GM19043 (cell line): Measurements from ENCODE around the gene ATOH7.
"Not testable (repeated sequence)": the region's sequence is repeated elsewhere in the genome, so short reads cannot be mapped to it uniquely, and the experiment has no call there.

Source experiments
- ATAC-seq: cut with Tn5 transposase; IDR thresholded peaks from one replicate; pipeline ENCODE4 v1.9.1; 2021; ENCODE audit warnings: low read depth; ENCODE audit not compliant: unreplicated experiment

ATOH7 gene

DNA sequence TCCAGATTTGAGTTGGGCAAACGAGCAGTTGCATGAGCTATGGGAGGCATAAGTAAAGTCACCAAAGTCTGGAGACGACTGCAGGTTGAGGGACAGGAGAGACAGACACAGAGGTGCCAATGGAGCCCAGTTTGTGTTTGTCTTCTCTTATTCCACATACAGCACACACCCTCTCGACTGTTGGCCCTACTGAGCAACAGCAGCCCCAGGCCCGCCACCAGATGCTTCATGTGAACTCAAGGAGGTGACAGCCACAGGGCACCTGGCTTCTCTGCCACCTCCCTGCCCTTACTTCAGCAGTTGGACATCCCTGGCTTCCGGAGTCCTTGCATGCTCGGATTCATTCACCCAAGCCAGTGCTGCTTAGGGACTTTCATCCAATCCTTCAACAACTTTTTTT, 6.5 kb upstream of the ATOH7 start:
- no peak for ATAC-seq

DNA sequence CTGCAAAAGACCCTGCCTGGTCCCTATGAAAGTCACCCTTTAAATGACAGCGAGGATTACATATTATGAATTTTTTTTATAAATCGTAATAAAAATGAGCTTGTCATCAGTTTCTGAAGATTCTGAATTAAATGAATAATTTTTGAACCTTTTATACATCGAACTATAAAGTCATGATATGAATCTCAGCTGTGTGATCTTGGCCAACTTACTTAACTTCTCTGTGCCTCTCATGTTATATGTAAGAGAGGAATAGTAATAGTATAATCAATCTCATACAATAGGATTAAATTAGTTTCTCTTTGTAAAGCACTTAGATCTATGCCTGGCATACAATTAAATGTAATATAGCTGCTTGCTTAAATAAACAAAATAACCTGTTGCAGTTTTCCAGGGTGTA, 5.3 kb upstream of the ATOH7 start:
- no peak for ATAC-seq

DNA sequence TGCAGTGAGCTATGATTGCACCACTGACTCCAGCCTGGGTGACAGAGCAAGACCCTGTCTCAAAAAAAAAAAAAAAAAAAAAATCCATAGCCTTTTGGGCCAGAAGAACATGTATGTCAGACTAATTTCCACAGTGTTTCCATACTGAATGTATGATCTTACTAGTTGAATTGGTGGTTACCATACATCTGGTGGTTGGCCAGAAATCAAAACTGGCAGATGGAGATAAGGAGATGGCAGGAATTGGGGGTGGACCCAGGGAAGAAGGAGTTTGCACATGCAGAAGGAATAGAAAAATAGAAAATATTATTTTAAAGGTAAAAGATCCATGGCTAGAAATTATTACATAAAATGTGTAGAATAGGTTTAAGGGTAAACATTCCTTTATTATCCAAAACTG, 3.7 kb upstream of the ATOH7 start:
- no peak for ATAC-seq

DNA sequence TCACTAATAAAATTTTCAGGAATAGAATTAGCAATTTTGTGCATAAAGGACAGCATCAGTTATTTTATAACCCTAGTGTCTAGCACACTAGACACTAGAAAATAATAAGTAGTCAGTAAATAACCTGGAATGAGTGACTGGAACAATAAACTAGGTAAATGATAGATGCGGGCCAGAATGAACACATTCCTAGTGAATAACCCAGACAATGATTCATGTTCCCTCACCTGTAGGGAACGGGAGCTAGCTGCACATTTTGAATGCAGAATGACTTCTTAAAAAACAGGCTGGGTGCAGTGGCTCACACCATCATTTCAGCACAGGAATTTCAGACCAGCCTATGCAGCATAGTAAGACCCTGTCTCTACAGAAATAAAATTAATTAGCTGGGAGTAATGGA, 3.2 kb upstream of the ATOH7 start:
- ATAC-seq = no peak

DNA sequence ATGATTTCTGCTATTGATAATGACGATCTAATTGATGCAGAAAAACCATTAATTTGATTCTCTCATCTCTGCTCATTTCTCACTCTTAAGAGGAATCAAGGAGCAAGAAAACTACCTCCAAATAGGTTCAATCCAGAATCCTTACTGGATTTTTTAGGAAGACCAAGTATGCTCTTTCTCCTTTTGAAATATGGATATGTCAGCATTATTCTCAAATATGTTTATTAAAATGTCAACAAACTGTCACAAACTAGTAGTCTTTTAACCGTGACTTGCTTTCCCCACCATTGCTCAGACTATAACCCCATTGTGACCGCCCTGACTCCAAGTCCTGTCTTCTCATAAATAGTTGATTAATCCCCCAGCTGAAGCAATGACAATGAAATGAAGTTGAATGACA, 1.1 kb upstream of the ATOH7 start:
- ATAC-seq = no peak

DNA sequence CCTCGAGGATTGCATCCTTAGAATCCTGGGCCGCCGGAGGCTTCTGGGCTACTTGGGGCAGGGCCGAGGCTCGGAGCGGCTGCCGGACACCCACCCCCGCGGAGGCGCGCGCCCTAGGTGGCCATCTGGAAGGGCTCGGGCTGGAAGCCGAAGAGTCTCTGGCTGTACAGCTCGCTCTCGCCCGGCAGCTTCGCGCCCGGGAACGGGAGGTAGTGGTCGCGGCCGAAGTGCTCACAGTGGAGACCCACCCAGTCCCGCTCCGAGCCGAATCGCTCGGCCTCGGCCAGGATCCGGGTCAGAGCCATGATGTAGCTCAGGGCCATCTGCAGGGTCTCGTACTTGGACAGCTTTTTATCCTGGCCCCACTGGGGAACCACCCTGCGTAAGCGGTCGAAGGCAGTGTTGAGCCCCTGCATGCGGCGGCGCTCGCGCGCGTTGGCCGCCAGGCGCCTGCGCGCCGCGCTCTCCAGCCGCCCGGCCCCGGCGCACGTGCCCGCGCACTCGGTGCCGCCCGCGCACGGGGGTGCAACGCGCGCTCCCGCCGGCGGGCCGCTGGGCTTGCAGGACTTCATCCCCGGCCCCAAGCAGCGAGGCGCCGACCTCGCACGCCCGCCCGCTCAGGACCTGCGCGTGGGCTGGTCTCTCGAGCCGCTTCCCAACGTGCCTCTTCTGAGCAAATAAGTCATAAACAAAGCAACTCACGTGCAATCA, 652 bp downstream of the ATOH7 start:
- peak; percentile 91 for ATAC-seq

DNA sequence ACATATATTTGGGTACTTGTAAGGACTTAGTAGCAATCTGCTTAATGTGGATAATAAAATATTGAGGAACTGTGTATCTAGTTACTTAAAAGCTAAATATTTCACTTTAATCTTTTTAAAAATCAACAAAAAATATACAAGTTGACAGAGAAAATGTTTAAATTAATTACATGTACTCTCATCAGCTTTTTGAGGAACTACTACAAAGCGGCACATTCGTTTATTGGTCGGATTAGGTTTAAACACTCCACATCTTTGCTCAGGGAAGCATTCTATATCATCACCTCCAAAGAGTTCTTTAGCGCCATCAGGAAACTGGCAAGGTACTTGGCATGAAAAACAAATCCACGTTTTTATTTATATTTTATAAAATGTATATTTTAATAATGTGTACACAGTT, 1.6 kb downstream of the ATOH7 start:
- ATAC-seq = no peak

DNA sequence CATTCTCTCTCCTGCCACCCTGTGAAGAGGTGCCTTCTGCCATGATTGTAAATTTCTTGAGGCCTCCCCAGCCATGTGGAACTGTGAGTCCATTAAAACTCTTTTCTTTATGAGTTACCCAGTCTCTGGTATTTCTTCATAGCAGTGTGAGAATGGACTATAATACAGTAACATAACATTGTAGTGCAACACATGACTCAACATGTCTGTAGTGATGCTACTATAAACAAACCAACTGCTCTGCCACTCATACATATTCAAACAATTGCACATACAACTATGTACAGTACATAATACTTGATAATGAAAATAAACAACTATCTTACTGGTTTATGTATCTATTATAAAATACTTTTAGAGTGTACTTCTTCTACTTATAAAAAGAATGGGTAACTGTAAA, 7.1 kb downstream of the ATOH7 start:
- no peak for ATAC-seq

DNA sequence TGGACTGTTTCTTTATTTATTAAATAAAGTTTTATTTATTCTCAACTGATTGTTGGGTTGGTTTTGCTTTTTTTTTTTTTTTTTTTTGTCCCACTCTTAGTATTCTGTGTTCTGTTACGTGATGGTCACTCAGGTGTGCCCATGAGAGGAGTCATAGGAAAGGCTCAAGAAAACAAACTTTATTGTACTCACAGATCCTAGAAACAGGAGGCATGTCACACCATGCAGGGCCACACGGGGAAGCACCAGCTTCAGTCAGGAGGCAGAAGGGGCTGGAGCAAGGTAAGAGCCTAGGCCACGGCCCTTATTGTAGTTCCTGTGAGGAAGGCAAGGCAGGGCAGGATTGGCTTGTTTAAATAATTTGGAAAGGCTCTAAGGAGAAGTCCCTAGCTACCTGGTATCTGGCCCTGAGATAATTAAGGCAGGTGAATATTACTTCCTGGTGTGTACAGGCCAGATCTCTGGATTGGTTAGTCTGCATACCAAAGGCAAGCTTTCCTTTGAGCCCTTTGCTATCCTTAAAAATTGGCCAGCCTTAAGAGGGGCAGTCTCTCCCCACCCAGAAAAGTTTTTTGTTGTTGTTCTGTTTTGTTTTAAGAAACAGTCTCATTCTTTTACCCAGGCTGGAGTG, 8.3 kb downstream of the ATOH7 start:
- no peak for ATAC-seq

DNA sequence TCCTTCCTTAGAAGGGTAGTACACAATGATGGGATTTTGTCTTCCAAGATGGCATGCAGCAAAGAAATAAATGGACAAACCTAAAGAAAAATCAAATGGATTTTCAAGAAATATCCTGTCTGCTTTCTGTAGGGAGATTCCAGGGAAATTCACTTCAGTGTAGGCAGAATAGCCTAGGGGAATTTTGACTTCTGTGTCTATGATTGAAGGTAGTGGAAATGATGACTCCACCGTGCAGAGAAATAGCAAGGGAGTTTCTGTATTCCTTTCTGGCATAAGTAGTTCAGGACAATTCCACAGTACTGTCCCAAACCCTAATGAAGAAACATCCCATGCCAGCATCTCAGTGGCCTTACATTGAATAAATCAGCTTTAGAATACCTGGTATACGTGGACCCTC, 9.5 kb downstream of the ATOH7 start:
- no peak for ATAC-seq

DNA sequence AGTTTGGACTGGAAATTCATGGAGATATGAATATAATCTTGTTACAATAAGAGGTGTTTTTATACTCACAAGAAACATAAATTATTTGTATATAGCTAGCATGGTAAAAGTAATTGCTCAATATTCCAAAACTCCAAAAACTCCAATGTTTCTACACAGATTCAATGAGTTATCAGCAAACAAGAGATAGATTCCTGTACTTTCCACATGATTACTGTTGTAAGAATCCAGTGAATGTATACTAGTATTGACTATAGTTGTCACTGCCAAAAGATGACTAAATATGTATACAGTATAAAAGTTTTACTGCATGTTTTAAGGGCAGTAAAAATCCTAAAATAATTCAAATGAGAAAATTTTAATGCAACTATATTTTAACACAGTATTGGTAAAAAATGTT, 10.7 kb downstream of the ATOH7 start:
- ATAC-seq = no peak

DNA sequence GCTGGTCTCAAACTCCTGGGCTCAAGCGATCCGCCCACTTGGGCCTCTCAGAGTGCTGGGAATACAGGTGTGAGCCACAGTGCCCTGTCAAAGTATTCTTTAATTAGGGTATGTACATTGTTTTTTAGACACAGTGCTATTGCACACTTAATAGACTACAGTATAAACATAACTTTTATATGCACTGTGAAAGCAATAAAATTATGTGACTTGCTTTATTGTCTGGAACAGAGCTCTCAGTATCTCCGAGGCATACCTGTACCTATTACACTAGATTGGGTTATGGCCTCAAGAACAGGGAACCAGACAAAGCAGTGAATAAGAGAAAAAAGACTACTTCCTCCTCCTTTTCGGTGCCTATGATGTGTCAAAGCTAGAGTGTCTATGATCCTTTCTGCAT, 13.1 kb downstream of the ATOH7 start:
- no peak for ATAC-seq

DNA sequence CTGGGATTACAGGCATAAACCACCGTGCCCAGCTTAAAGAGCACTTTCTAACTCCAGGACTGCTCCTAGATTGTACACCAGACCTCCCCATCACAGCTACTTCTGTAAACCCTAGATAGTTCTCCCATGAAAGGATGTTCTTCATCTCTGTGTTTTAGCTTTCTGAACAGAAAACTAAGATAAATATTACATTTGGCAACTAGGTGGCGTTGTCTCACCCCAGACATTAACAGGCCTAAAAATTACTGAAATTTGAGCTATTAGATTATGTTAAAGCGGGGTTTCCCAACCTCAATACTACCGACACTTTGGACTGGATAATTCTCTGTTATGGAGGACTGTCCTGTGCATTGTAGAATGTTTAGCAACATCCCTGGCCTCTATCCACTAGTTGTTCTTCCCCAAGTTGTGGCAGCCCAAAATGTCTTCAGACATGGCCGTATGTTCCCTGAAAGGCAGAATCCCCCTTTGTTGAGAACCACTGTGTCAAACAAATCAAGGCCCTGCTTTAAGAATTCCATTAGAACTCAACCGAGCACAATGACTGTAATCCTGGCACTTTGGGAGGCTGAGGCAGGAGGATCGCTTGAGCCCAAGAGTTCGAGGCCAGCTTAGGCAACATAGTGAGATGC, 19.1 kb downstream of the ATOH7 start:
- ATAC-seq = no peak

DNA sequence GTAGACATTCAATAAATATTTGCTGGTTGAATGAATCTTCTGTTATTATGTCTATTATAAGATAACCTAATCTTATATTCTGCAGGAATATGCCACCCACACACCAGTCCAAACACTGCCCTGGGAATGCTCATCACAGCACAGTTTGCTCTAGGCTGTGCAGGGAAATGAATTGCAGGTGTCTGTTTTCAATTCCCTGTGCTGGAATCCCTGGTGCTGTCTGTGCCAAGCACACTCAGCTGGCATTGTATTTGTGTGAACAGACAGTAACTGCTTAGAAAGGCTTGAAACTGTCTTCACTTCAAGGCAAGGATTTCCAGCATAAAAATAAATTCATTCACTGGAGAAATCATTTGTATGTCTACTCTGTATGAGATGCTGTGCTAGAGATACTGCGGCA, 20.2 kb downstream of the ATOH7 start:
- ATAC-seq = no peak

DNA sequence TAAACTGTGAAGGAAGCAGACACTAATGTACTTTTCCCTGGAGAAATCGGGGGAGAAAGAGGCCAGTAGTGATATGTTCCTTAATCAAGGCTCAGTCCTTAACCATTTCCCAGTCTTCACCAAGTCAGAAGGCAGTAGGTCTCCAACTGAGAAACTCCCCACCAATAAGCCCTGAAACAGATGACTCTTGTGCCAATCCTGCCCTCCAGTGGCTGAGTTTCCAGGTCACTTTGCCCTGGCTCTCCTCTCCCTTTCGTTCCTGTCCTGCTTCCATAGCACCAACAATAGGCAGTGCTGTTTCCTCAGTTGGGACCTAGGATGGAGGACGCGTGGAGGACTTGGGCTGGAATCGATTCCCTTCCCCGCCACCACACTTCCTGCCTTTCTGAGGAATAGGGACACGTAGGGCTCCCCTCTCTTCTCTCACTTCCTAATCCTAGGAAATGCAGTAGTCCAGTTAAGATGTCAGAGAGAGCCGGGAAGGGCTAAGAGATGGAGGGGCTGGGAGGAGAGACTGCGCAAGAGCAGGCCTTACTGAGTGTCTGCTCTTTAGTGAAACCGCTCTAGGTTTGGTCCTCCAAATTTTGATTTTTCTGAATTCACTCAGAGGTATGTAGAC, 23.4 kb downstream of the ATOH7 start:
- peak; percentile 76 for ATAC-seq

DNA sequence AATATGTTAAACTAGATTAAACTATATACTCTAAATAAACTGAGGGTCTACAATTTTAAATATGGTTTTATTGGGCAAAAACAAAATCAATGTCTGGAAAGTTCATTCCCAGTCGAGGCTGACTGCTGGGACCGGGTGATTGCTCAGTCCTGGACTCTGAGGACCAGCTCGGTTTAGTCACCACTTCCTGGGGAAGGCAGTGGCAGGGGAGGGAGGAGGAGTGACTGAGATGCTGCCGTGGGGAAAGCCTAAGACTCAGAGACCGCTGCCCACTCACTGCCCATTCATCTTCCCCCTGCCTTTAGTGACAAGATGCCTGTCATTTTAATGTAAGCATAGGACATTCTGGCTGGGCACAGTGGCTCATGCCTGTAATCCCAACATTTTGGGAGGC, 29.0 kb downstream of the ATOH7 start:
- ATAC-seq = no peak

DNA sequence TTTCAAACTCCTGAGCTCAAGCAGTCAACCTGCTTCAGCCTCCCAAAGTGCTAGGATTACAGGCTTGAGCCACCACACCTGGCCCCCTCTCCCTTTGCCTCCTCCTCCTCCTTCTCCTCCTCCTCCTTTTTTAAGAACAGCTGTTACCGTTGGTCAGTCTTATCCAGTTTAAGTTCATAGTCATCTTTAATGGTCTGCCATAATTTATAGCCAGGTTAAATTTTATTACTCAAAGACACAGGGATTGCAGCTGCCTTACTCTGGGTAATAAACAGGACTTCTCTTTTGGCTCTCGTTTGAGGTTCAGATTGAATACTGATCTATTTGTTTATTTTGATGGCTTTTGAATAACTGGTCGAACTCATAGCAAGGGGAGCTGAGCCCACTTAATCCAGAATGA, 35.2 kb downstream of the ATOH7 start:
- ATAC-seq = no peak

DNA sequence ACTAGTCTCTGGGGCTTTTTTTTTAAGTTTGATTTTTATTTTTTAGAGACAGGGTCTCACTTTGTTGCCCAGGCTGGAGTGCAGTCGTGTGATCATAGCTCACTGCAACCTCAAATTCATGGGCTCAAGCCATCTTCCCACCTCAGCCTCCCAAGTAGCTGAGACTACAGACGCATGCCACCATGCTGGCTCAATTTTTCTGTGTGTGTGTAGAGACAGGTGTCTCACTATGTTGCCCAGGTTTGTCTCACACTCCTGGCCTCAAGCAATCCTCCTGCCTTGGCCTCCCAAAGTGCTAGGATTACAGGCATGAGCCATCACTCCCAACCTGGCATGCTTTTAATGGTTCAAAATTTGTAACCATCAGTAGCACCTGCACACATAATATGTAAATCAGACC, 36.1 kb downstream of the ATOH7 start:
- not testable (repeated sequence) for ATAC-seq

DNA sequence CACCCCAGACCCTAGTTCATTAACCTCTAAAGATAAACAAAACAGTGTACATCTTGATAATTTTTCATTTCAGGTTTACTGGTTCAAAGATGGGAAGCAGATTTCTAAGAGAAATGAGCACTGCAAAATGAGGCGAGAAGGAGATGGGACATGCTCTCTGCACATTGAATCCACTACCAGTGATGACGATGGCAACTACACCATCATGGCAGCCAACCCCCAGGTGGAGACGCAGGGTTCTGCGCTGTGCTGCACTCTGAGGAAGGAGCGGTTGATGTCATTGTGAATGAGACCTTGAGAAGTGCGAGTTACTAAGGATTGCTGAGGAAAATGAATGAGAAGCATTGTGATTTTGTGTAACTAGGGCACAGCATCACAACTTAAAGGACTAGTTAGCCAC, 37.6 kb downstream of the ATOH7 start:
- no peak for ATAC-seq

DNA sequence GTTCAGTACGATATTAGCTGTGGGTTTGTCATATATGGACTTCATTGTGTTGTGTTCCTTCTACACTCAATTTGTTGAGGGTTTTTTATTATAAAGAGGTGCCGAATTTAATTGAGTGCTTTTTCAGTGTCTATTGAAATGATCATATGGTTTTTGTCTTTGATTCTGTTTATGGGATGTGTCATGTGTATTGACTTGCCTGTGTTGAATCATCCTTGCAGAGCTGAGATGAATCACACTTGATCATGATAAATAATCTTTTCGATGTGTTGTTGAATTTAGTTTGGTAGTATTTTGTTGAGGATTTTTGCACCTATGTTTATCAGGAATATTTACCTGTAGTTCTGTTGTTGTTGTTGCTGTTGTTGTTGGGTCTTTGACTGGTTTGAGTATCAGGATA, 39.8 kb downstream of the ATOH7 start:
- no peak for ATAC-seq

DNA sequence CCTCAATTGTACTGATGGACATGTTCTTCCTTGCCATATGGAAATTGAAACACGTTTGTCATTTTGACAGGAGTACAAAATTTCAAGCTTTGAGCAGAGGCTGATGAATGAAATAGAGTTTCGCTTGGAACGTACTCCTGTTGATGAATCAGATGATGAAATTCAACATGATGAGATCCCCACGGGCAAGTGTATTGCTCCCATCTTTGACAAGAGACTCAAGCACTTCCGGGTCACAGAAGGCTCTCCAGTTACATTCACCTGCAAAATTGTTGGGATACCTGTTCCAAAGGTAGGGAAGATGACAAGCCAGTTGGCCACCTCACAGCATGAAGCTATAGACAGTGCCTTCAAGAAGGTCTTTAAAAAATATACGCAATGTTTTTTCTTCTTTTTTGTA, 43.1 kb downstream of the ATOH7 start:
- ATAC-seq = no peak

DNA sequence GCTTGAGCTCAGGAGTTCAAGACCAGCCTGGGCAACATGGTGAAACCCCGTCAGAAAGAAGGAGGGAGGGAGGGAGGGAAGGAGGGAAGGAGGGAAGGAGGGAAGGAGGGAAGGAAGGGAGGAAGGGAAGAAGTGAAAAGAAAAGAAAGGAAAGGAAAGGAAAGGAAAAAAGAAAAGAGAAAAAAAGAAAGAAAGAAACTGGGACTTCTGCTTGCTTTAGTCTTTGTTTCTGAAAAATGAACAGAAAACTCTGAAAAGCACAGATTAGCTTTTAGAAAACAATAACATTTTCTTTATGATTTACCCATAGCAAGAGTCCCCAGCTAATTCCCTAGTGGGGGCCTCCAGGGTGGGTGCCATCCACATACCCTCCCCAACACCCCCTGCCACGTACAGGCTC, 46.8 kb downstream of the ATOH7 start:
- no peak for ATAC-seq
